ENCODE results near the gene EPB41L1. TPM values are rescaled to one million over a fixed set of nuclear protein-coding genes. Genes with fewer than 3 reads are reported as not detected.

The EPB41L1 gene
- total RNA-seq, 4 donors from 2014 or later = 29.2 to 49.3 (median 35.4) TPM

DNA sequence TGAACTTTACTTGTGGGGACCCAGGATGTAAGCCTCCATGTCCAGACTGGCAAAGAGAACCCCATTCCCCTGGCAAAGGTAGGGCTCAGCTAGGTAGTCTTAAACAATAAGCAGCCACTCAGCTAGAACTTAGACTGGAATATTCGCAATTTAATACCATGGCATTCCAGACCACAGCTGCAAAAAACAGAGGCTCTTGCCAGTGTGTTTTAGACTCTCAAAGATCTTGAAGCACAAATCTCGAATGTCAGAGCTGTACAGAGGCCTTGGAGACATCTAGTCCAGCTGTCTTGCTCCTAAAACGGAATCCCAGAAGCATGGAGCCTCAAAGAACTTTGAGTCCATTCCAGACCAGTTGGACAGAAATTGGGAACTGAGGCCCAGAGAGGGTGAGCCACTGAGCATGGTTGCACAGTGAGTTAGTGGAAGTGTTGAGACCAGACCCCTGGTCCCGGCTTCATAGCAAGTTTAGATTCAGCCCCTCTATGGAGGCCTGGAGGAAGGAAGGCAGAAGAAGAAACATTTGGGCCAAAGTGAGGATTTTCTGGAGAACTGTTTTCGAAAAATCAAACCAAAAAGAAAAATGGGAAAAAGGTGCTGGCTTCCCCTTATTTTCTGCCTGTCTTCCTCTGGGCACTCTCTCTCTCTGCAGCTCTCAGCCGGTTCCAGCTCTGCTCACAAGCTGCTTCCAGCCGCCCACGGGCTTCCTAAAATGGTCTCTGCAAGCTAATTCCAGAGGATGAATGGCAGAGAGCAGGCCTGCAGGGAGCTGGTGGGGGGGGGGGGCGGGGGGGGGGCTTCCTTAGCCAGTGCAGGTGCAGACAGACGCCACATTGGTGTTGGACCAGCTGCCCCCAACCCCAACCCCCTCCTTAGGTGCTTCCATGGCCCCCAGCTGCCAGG lies 114.2 kb downstream of the EPB41L1 start:
- no peaks in the 10 kb centered on the region for H3K4me1 ChIP-seq
- H3K4me3 ChIP-seq = no peak overlapping the region
- H3K27me3 ChIP-seq = peaks cover 11% of the 10 kb centered on the region
- no peaks in the 10 kb centered on the region for H3K9me3 ChIP-seq
- ATAC-seq = no peak
- no peak overlapping the region for H3K27ac ChIP-seq
- TF ChIP-seq POLR2A (IDR thresholded peaks at IDR 0.05) (no peak), EP300 (IDR thresholded peaks at IDR 0.05) (no peak), POLR2AphosphoS5 (IDR thresholded peaks at IDR 0.05) (no peak)
- TF ChIP-seq, protein P1, sequence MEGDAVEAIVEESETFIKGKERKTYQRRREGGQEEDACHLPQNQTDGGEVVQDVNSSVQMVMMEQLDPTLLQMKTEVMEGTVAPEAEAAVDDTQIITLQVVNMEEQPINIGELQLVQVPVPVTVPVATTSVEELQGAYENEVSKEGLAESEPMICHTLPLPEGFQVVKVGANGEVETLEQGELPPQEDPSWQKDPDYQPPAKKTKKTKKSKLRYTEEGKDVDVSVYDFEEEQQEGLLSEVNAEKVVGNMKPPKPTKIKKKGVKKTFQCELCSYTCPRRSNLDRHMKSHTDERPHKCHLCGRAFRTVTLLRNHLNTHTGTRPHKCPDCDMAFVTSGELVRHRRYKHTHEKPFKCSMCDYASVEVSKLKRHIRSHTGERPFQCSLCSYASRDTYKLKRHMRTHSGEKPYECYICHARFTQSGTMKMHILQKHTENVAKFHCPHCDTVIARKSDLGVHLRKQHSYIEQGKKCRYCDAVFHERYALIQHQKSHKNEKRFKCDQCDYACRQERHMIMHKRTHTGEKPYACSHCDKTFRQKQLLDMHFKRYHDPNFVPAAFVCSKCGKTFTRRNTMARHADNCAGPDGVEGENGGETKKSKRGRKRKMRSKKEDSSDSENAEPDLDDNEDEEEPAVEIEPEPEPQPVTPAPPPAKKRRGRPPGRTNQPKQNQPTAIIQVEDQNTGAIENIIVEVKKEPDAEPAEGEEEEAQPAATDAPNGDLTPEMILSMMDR (IDR thresholded peaks at IDR 0.05) = no peak
- WGBS, 2 donors (ENCODE audit: low coverage in 1 of 2) = 50 to 55% methylated on average over 2 to 8 of the region's 10 CpGs
- H3K36me3 ChIP-seq = no peaks in the 10 kb centered on the region

DNA sequence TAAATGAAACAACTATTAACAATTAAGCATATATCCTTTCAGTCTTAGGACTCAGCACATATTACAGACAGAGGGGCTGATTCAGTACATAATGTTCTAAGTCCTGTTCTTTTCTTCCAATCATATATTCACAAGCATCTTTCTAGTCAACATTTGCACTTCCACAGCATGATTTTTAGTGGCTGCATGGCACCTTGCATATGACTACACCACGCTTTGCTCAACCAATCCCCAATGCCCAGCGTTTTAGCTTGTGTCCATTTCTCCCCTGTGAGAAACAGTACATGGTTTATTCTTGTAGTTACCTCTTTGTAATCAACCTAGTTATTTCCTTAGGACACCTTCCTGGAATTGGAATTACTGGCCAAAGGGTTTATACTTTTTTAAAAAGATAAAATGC lies 115.0 kb downstream of the EPB41L1 start:
- H3K27ac ChIP-seq = no peak overlapping the region
- H3K4me3 ChIP-seq = no peak overlapping the region
- H3K36me3 ChIP-seq = no peaks in the 10 kb centered on the region
- H3K27me3 ChIP-seq = peaks cover 20% of the 10 kb centered on the region
- 68 to 85% methylated on average over 2 of the region's 2 CpGs for WGBS, 2 donors (ENCODE audit: low coverage in 1 of 2)
- no peak for TF ChIP-seq POLR2AphosphoS5 (IDR thresholded peaks at IDR 0.05)
- TF ChIP-seq POLR2A (IDR thresholded peaks at IDR 0.05) = no peak
- TF ChIP-seq EP300 (IDR thresholded peaks at IDR 0.05) = no peak
- H3K9me3 ChIP-seq = no peaks in the 10 kb centered on the region
- H3K4me1 ChIP-seq = no peaks in the 10 kb centered on the region
- ATAC-seq = no peak

DNA sequence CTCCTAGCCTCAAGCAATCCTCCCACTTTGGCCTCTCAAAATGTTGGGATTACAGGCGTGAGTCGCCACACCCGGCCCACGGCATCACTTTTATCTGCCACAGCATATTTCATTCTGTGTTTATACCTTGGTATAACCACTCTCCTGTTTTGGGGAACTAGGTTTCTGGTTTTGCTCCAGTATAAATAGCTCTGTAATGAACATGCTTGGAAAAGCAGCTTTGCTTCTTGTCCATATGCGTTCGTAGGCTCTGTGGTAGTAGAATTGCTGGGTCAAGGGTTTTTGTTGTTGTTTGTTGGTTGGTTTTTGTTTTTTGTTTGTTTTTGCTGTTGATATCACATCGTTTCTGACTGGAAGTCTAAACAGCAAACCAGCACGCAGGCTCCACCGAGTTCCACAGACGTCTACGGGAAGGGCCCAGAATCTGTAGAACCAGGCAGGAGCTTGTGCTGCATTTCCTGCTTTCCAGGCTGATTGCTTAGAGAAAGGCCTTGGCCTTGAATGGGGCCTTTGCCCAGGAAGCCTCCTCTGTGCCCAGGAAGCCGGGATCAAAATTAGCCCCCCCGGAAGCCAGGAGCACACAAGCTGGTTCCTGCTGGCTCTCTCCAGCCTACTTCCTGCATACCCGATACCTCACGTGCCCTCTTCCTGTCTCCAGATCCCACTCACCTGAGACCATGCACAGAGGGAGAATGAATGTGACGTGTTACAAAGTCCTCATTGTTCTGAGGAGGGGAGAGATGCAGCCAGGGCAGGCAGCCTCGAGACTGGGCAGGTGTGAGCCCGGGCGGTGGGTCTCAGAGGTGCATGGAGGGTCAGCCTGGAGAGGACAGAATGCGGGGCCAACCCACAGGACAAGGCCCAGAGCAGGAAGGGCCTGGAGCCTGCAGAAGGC lies 116.5 kb downstream of the EPB41L1 start:
- Histone ChIP-seq H3K4me1 (no peaks in the 10 kb centered on the region), H3K27me3 (peaks cover 34% of the 10 kb centered on the region), H3K36me3 (no peaks in the 10 kb centered on the region), H3K9me3 (no peaks in the 10 kb centered on the region), H3K27ac (no peak overlapping the region), H3K4me3 (no peak overlapping the region)
- no peak for ATAC-seq
- TF ChIP-seq POLR2AphosphoS5 (IDR thresholded peaks at IDR 0.05) (no peak), POLR2A (IDR thresholded peaks at IDR 0.05) (no peak), EP300 (IDR thresholded peaks at IDR 0.05) (no peak)
- TF ChIP-seq, protein P1 (IDR thresholded peaks at IDR 0.05) = no peak
- WGBS, 2 donors (ENCODE audit: low coverage in 1 of 2) = 76 to 86% methylated on average over 4 to 7 of the region's 20 CpGs

DNA sequence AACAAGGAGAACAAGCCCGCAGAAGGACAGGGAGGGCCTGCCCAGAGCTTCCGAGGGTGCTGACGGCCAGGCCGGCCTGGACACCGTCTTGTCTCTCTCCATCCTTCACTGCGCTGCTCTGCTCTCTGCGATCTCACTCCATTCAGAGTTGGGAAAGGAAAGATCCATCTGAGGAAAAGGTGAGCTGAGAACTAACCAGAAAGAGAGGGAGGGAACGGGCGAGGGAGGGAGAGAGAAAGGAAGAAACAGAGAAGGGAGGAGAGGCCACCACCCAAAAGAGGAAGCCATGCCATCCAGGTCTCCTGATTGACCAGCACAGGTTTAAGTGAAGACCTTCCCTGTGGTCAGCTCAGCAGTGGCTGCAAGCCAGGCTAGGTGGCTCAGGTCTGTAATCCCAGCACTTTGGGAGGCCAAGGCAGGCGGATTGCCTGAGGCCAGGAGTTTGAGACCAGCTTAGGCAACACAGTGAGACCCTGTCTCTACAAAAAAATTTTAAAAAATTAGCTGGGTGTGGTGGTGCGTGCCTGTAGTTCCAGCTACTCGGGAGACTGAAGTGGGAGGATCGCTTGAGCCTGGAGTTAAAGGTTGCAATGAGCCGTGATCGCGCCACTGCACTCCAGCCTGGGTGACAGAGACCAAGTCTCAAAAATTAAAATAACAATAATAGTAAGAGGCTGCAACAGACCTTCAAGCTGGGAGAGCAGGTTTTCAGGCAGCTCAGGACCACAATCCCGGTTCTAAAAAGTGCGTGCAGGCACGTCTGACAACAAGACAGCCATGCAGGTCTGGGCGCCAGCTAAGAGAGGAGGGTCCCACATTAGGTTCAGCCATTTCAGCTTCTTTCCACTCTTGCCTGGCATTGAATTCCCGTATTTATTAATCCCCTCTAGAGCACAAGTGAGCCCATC lies 117.4 kb downstream of the EPB41L1 start:
- H3K4me3 ChIP-seq = no peak overlapping the region
- TF ChIP-seq, protein P1 (IDR thresholded peaks at IDR 0.05) = no peak
- TF ChIP-seq POLR2AphosphoS5 (IDR thresholded peaks at IDR 0.05) (no peak), EP300 (IDR thresholded peaks at IDR 0.05) (no peak), POLR2A (IDR thresholded peaks at IDR 0.05) (no peak)
- H3K4me1 ChIP-seq = no peaks in the 10 kb centered on the region
- H3K27ac ChIP-seq = no peak overlapping the region
- peaks cover 37% of the 10 kb centered on the region for H3K27me3 ChIP-seq
- no peak for ATAC-seq
- no peaks in the 10 kb centered on the region for H3K36me3 ChIP-seq
- 83 to 91% methylated on average over 7 to 11 of the region's 21 CpGs for WGBS, 2 donors (ENCODE audit: low coverage in 1 of 2)
- no peaks in the 10 kb centered on the region for H3K9me3 ChIP-seq
